SU-DHL-6 (cell line): Measurements from ENCODE around the gene CRYBB1.

Experiments used
- H2AFZ ChIP-seq: fragments of 200-600 bp; sonication (generic); 2 replicates; pipeline ENCODE4 v1.6.1; 2014; ENCODE audit warnings: low read depth, mild to moderate bottlenecking, moderate library complexity, mixed read lengths, antibody characterized with exemption, low read length; ENCODE audit not compliant: severe bottlenecking
- H3F3A ChIP-seq: fragments of 200-600 bp; shearing (Covaris generic); 2 replicates; pipeline ENCODE4 v1.6.0; 2016; ENCODE audit warnings: antibody characterized with exemption, mild to moderate bottlenecking; ENCODE audit not compliant: insufficient read depth
- H3K27ac ChIP-seq: fragments of 200-600 bp; sonication (generic); 2 replicates; pipeline ENCODE4 v1.5.1; 2016; ENCODE audit warnings: low read depth, mild to moderate bottlenecking, low read length, moderate library complexity, mixed read lengths
- H3K27me3 ChIP-seq: fragments of 200-600 bp; sonication (generic), shearing (Covaris generic); 2 replicates; pipeline ENCODE4 v1.6.0; 2014; ENCODE audit warnings: mild to moderate bottlenecking, low read length
- H3K36me3 ChIP-seq: fragments of 200-600 bp; sonication (generic); 2 replicates; pipeline ENCODE4 v1.6.1; 2014; ENCODE audit warnings: mild to moderate bottlenecking, low read length, mixed read lengths
- H3K4me2 ChIP-seq: fragments of 300-600, 200-600 bp; shearing (Covaris generic), sonication (generic); 2 replicates; pipeline ENCODE4 v1.6.0; 2014; ENCODE audit warnings: low read length, low read depth, mild to moderate bottlenecking; ENCODE audit not compliant: poor library complexity, severe bottlenecking
- H3K4me3 ChIP-seq: fragments of 200-600 bp; sonication (generic); 2 replicates; pipeline ENCODE4 v1.5.1; 2014; ENCODE audit warnings: antibody characterized with exemption, low read length, mild to moderate bottlenecking, mixed read lengths; ENCODE audit not compliant: insufficient read depth, poor library complexity, severe bottlenecking
- H3K79me2 ChIP-seq: fragments of 200-600 bp; sonication (generic); 2 replicates; pipeline ENCODE4 v1.6.1; 2014; ENCODE audit warnings: mild to moderate bottlenecking, low read length, moderate library complexity; ENCODE audit not compliant: insufficient read depth
- H3K9ac ChIP-seq: fragments of 200-600 bp; sonication (generic); 2 replicates; pipeline ENCODE4 v1.7.0; 2014; ENCODE audit warnings: mild to moderate bottlenecking, low read length
- H3K9me2 ChIP-seq: fragments of 200-600 bp; sonication (generic); replicated peaks from 2 replicates; pipeline ENCODE4 v1.6.1; 2014; ENCODE audit warnings: low read length; ENCODE audit not compliant: insufficient read depth
- H3K9me3 ChIP-seq: fragments of 200-600 bp; sonication (generic); 2 replicates; pipeline ENCODE4 v1.6.1; 2014; ENCODE audit warnings: low read length, mixed read lengths; ENCODE audit not compliant: insufficient read depth
- H4K20me1 ChIP-seq: fragments of 200-600 bp; sonication (generic); 2 replicates; pipeline ENCODE4 v1.6.1; 2014; ENCODE audit warnings: low read depth, mild to moderate bottlenecking, antibody characterized with exemption, low read length, moderate library complexity, mixed read lengths
- EZH2phosphoT487 ChIP-seq: fragments of 200-600 bp; sonication (generic), shearing (Covaris generic); conservative IDR thresholded peaks from 2 replicates; pipeline ENCODE4 v1.6.1; 2018; ENCODE audit warnings: mild to moderate bottlenecking, antibody characterized with exemption, low read length, moderate library complexity, mixed read lengths
- TF ChIP-seq, protein P1 (sequence below): fragments of 200-600 bp; sonication (generic); IDR thresholded peaks from one replicate; pipeline ENCODE4 v1.5.1; 2017; ENCODE audit warnings: antibody characterized with exemption, mild to moderate bottlenecking, low read length, moderate library complexity; ENCODE audit not compliant: insufficient read depth, poor library complexity, severe bottlenecking

The CRYBB1 gene

DNA sequence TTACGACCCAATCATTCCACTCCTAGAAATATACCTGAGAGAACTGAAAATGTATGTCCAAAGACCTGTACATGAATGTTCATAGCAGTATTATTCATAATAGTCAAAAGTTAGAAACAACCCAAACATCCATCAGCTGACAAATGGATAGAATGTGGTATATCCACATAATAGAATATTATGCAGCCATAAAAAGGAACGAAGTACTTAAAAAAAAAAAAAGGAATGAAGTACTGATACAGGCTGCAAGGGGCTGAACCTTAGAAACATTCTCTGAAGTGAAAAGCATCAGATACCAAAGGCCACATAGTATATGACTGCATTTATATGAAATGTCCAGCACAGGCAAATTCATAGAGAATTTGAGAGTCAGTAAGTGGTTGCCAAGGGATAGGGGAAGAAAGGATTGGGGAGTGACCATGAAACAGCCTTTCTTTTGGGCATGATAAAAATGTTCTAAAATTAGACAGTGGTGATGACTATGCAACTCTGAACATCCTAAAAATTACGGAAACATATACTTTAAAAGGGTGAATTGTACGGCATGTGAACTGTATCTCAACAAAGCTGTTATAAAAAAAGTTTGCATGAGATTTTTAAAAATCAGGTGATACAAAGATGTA, 29.7 kb downstream of the CRYBB1 start:
- TF ChIP-seq, protein P1, sequence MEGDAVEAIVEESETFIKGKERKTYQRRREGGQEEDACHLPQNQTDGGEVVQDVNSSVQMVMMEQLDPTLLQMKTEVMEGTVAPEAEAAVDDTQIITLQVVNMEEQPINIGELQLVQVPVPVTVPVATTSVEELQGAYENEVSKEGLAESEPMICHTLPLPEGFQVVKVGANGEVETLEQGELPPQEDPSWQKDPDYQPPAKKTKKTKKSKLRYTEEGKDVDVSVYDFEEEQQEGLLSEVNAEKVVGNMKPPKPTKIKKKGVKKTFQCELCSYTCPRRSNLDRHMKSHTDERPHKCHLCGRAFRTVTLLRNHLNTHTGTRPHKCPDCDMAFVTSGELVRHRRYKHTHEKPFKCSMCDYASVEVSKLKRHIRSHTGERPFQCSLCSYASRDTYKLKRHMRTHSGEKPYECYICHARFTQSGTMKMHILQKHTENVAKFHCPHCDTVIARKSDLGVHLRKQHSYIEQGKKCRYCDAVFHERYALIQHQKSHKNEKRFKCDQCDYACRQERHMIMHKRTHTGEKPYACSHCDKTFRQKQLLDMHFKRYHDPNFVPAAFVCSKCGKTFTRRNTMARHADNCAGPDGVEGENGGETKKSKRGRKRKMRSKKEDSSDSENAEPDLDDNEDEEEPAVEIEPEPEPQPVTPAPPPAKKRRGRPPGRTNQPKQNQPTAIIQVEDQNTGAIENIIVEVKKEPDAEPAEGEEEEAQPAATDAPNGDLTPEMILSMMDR = no peak
- no peak for TF ChIP-seq EZH2phosphoT487
- Histone ChIP-seq H3K9me2 (no peaks in the 10 kb centered on the region), H3K27me3 (no peaks in the 10 kb centered on the region), H3K36me3 (peaks cover 5% of the 10 kb centered on the region; the same call in 1 of the 2 replicates), H4K20me1 (0 out of 2 replicates have a peak, but pooled peaks cover 2% of the 10 kb centered on the region), H3F3A (no peaks in the 10 kb centered on the region), H3K9ac (no peak overlapping the region), H3K4me3 (no peak overlapping the region), H3K9me3 (no peaks in the 10 kb centered on the region), H3K79me2 (peaks cover 11% of the 10 kb centered on the region), H2AFZ (no peak overlapping the region), H3K4me2 (no peak overlapping the region), H3K27ac (no peak overlapping the region)

- Histone ChIP-seq H3K27ac (no peak overlapping the region), H3K79me2 (peaks cover 11% of the 10 kb centered on the region), H3K9me3 (no peaks in the 10 kb centered on the region), H2AFZ (no peak overlapping the region), H3K9ac (no peak overlapping the region), H3K27me3 (no peaks in the 10 kb centered on the region), H3K36me3 (peaks cover 5% of the 10 kb centered on the region; the same call in 1 of the 2 replicates), H3K9me2 (no peaks in the 10 kb centered on the region), H3F3A (peaks cover 1% of the 10 kb centered on the region; the same call in 1 of the 2 replicates), H4K20me1 (0 out of 2 replicates have a peak, but pooled peaks cover 2% of the 10 kb centered on the region), H3K4me3 (no peak overlapping the region), H3K4me2 (no peak overlapping the region)
- TF ChIP-seq, protein P1 = no peak
- no peak for TF ChIP-seq EZH2phosphoT487
Observed at GRCh38 chr22:26586556-26587325, 31.1 kb downstream of the CRYBB1 start.

GRCh38 chr22:26585104-26585790, 32.6 kb downstream of the CRYBB1 start:
- H3F3A ChIP-seq = peaks cover 8% of the 10 kb centered on the region
- no peak overlapping the region for H3K4me2 ChIP-seq
- no peak overlapping the region for H3K4me3 ChIP-seq
- H3K36me3 ChIP-seq = peaks cover 5% of the 10 kb centered on the region; the same call in 1 of the 2 replicates
- no peaks in the 10 kb centered on the region for H3K9me3 ChIP-seq
- H3K9me2 ChIP-seq = no peaks in the 10 kb centered on the region
- no peak overlapping the region for H2AFZ ChIP-seq
- no peak overlapping the region for H3K27ac ChIP-seq
- peaks cover 14% of the 10 kb centered on the region for H3K79me2 ChIP-seq
- no peak overlapping the region for H3K9ac ChIP-seq
- no peaks in the 10 kb centered on the region for H3K27me3 ChIP-seq
- TF ChIP-seq, protein P1 = no peak
- no peak for TF ChIP-seq EZH2phosphoT487
- H4K20me1 ChIP-seq = 0 out of 2 replicates have a peak, but pooled peaks cover 2% of the 10 kb centered on the region
